Measurements from ENCODE around the gene SH3GLB2. TPM values are rescaled to one million over a fixed set of nuclear protein-coding genes. Genes with fewer than 3 reads are reported as not detected.
A peak's percentile ranks its signal among the peaks of the same experiment; 100 is the strongest.

The SH3GLB2 gene
- total and polyA plus RNA-seq, 11 donors, result 27.3 to 42.7 (median 35.4) TPM

- H3K4me3 ChIP-seq, result no peak overlapping the region
- DNase-seq, result peak in 1 of 5 donors; percentile 44
- H3K36me3 ChIP-seq, result peaks cover 0 to 90% (median 75%) of the 10 kb centered on the region in 9 donors
- H3K27me3 ChIP-seq, result no peaks in the 10 kb centered on the region
- no peaks in the 10 kb centered on the region for H3K9me3 ChIP-seq
- intact Hi-C loops (cut with DNase I), result loop anchor here in 3 of 10 donors (10.0 kb wide), 1 partner anchor 154 kb away; no protein-coding TSS in a partner anchor
- H3K4me1 ChIP-seq, result peaks cover 0 to 22% (median 12%) of the 10 kb centered on the region in 12 donors
- no peak overlapping the region for H3K27ac ChIP-seq
- 90 to 100% (median 94%) methylated on average over 3 to 6 of the region's 6 CpGs for WGBS, 4 donors
- no peak for TF ChIP-seq CTCF (IDR thresholded peaks at IDR 0.05)
- no peak for TF ChIP-seq POLR2A (IDR thresholded peaks at IDR 0.05)
- ATAC-seq, result no peak
These were observed 19.6 kb downstream of the SH3GLB2 start for GRCh38 chr9:129008469-129008965.

GRCh38 chr9:129007766-129008468 is 20.2 kb downstream of the SH3GLB2 start:
- intact Hi-C loops (cut with DNase I), result loop anchor here in 3 of 10 donors (10.0 kb wide), 1 partner anchor 153 kb away; no protein-coding TSS in a partner anchor
- H3K27me3 ChIP-seq, result no peaks in the 10 kb centered on the region
- WGBS, 4 donors, result 81 to 94% (median 85%) methylated on average over 13 to 18 of the region's 18 CpGs
- H3K4me3 ChIP-seq, result no peak overlapping the region
- no peaks in the 10 kb centered on the region for H3K9me3 ChIP-seq
- peaks cover 0 to 90% (median 75%) of the 10 kb centered on the region in 9 donors for H3K36me3 ChIP-seq
- DNase-seq, result peak in 1 of 5 donors; percentile 52
- H3K4me1 ChIP-seq, result peaks cover 0 to 22% (median 12%) of the 10 kb centered on the region in 12 donors
- TF ChIP-seq CTCF (IDR thresholded peaks at IDR 0.05), result no peak
- no peak for TF ChIP-seq POLR2A (IDR thresholded peaks at IDR 0.05)
- no peak for ATAC-seq
- H3K27ac ChIP-seq, result peak overlapping the region in 3 of 12 donors; percentile 28 to 65 (median 53)

GRCh38 chr9:129007035-129007765 is 20.9 kb downstream of the SH3GLB2 start:
- peak; percentile 55 to 79 (median 67) for DNase-seq
- Histone ChIP-seq H3K36me3 (peaks cover 0 to 90% (median 75%) of the 10 kb centered on the region in 9 donors), H3K9me3 (no peaks in the 10 kb centered on the region), H3K27me3 (no peaks in the 10 kb centered on the region), H3K27ac (peak overlapping the region in 6 of 12 donors; percentile 7 to 65 (median 46)), H3K4me1 (peaks cover 0 to 22% (median 12%) of the 10 kb centered on the region in 12 donors), H3K4me3 (no peak overlapping the region)
- ATAC-seq, result peak in 1 of 4 donors; percentile 3
- 73 to 82% (median 77%) methylated on average over 11 to 14 of the region's 14 CpGs for WGBS, 4 donors
- peak in 2 of 12 donors; percentile 3 to 31 for TF ChIP-seq CTCF (IDR thresholded peaks at IDR 0.05)
- no peak for TF ChIP-seq POLR2A (IDR thresholded peaks at IDR 0.05)
- intact Hi-C loops (cut with DNase I), result loop anchor here in 3 of 10 donors (10.0 kb wide), 1 partner anchor 152 kb away; no protein-coding TSS in a partner anchor
